GM12891 (cell line): ENCODE measurements around the gene BAIAP2.

Experiments
- DNase-seq: peaks from one replicate; pipeline ENCODE4 v3.0.0; 2011; ENCODE audit warnings: low spot score; ENCODE audit not compliant: insufficient read length
- FAIRE-seq: peaks from 2 replicates; lab custom pipeline; 2011; peaks lifted over from hg19 to GRCh38; lab: Jason Lieb, UNC
- PAX5 ChIP-seq: IDR thresholded peaks from 2 replicates; pipeline ENCODE4 v1.6.1; 2011; ENCODE audit warnings: low read length, moderate library complexity, mild to moderate bottlenecking; ENCODE audit not compliant: insufficient read depth, severe bottlenecking
- POLR2A ChIP-seq: IDR thresholded peaks from 2 replicates; pipeline ENCODE4 v1.6.1; 2011; ENCODE audit warnings: low read depth, low read length, control low read depth
- POLR2AphosphoS5 ChIP-seq: IDR thresholded peaks from 2 replicates; pipeline ENCODE4 v1.6.1; 2011; ENCODE audit warnings: low read depth, low read length, control low read depth
- POU2F2 ChIP-seq: IDR thresholded peaks from 2 replicates; pipeline ENCODE4 v1.6.1; 2011; ENCODE audit warnings: low read depth, mild to moderate bottlenecking, control low read depth, low read length, moderate library complexity
- SPI1 ChIP-seq: IDR thresholded peaks from 2 replicates; pipeline ENCODE4 v1.6.1; 2011; ENCODE audit warnings: low read depth, low read length, control low read depth
- TAF1 ChIP-seq: IDR thresholded peaks from 2 replicates; pipeline ENCODE4 v1.6.1; 2011; ENCODE audit warnings: low read depth, low read length, control low read depth

The BAIAP2 gene

GRCh38 chr17:81106716-81107115 is 71.8 kb downstream of the BAIAP2 start:
- no peak for TF ChIP-seq SPI1
- TF ChIP-seq POU2F2: no peak
- TF ChIP-seq TAF1: no peak
- no peak for TF ChIP-seq POLR2A
- no peak for TF ChIP-seq PAX5
- no peak for TF ChIP-seq POLR2AphosphoS5
- DNase-seq: no peak
- no peak for FAIRE-seq

- TF ChIP-seq SPI1 (no peak), POLR2A (no peak), POU2F2 (no peak), POLR2AphosphoS5 (no peak), PAX5 (no peak), TAF1 (no peak)
- FAIRE-seq (no peak), DNase-seq (no peak)
Measured at GRCh38 chr17:81108220-81108619, 73.3 kb downstream of the BAIAP2 start.

GRCh38 chr17:81109957-81110356 is 75.0 kb downstream of the BAIAP2 start:
- no peak for TF ChIP-seq POLR2A
- no peak for TF ChIP-seq POLR2AphosphoS5
- TF ChIP-seq PAX5: no peak
- no peak for TF ChIP-seq TAF1
- DNase-seq (no peak), FAIRE-seq (no peak)

- no peak for DNase-seq
- FAIRE-seq: no peak
- TF ChIP-seq POLR2A: no peak
- TF ChIP-seq POU2F2: no peak
- TF ChIP-seq TAF1: no peak
Measured at GRCh38 chr17:81110488-81111040, 75.6 kb downstream of the BAIAP2 start.

- DNase-seq (no peak), FAIRE-seq (no peak)
- TF ChIP-seq POU2F2: no peak
- TF ChIP-seq TAF1: no peak
- no peak for TF ChIP-seq POLR2A
- TF ChIP-seq PAX5: no peak
- TF ChIP-seq POLR2AphosphoS5: no peak
- no peak for TF ChIP-seq SPI1
Measured at GRCh38 chr17:81111066-81111465, 76.1 kb downstream of the BAIAP2 start.

- no peak for DNase-seq
- no peak for FAIRE-seq
- TF ChIP-seq TAF1: no peak
- TF ChIP-seq POU2F2: no peak
- no peak for TF ChIP-seq PAX5
- TF ChIP-seq POLR2A: no peak
- TF ChIP-seq SPI1: no peak
- TF ChIP-seq POLR2AphosphoS5: no peak
Measured at GRCh38 chr17:81112450-81112849, 77.5 kb downstream of the BAIAP2 start.

- FAIRE-seq (no peak), DNase-seq (no peak)
- no peak for TF ChIP-seq SPI1
- TF ChIP-seq POLR2AphosphoS5: no peak
- TF ChIP-seq POLR2A: no peak
- no peak for TF ChIP-seq POU2F2
- TF ChIP-seq PAX5: no peak
- no peak for TF ChIP-seq TAF1
Measured at GRCh38 chr17:81113158-81113724, 78.3 kb downstream of the BAIAP2 start.

GRCh38 chr17:81114351-81115093 is 79.6 kb downstream of the BAIAP2 start:
- TF ChIP-seq POLR2AphosphoS5 (no peak), SPI1 (no peak), TAF1 (no peak), POU2F2 (no peak), POLR2A (no peak), PAX5 (no peak)
- FAIRE-seq: no peak
- no peak for DNase-seq

- no peak for FAIRE-seq
- TF ChIP-seq PAX5 (no peak), TAF1 (no peak), POU2F2 (no peak), POLR2AphosphoS5 (no peak)
- DNase-seq: no peak
Measured at GRCh38 chr17:81115219-81115618, 80.3 kb downstream of the BAIAP2 start.

- no peak for FAIRE-seq
- no peak for TF ChIP-seq POLR2A
- TF ChIP-seq POLR2AphosphoS5: no peak
- no peak for TF ChIP-seq PAX5
- TF ChIP-seq POU2F2: no peak
- no peak for TF ChIP-seq SPI1
- TF ChIP-seq TAF1: no peak
- no peak for DNase-seq
Measured at GRCh38 chr17:81115749-81116464, 81.0 kb downstream of the BAIAP2 start.
